Left renal cortex interstitium (tissue), 4 donors: ENCODE measurements around the gene ZFHX2. TPM values are rescaled to one million over a fixed set of nuclear protein-coding genes. Genes with fewer than 3 reads are reported as not detected.
"Not testable (repeated sequence)": the region's sequence is repeated elsewhere in the genome, so short reads cannot be mapped to it uniquely, and the experiment has no call there.

Experiments used
- DNase-seq, 4 donors: peaks; one replicate each; pipeline ENCODE4 v3.0.0-alpha.2; 2013; ENCODE audit warnings: low read depth in 4 of 4, low spot score in 2 of 4, missing footprints in 1 of 4
- polyA plus RNA-seq, 4 donors: library from polyadenylated mRNA; unstranded; fragments of 120-200 nt; gene quantifications; one replicate each; pipeline ENCODE4 v1.2.1, GENCODE V29; 2013; ENCODE audit not compliant: insufficient read length in 4 of 4

Gene ZFHX2
- polyA plus RNA-seq, 4 donors: 5.3 to 12.2 (median 8.3) TPM

DNA sequence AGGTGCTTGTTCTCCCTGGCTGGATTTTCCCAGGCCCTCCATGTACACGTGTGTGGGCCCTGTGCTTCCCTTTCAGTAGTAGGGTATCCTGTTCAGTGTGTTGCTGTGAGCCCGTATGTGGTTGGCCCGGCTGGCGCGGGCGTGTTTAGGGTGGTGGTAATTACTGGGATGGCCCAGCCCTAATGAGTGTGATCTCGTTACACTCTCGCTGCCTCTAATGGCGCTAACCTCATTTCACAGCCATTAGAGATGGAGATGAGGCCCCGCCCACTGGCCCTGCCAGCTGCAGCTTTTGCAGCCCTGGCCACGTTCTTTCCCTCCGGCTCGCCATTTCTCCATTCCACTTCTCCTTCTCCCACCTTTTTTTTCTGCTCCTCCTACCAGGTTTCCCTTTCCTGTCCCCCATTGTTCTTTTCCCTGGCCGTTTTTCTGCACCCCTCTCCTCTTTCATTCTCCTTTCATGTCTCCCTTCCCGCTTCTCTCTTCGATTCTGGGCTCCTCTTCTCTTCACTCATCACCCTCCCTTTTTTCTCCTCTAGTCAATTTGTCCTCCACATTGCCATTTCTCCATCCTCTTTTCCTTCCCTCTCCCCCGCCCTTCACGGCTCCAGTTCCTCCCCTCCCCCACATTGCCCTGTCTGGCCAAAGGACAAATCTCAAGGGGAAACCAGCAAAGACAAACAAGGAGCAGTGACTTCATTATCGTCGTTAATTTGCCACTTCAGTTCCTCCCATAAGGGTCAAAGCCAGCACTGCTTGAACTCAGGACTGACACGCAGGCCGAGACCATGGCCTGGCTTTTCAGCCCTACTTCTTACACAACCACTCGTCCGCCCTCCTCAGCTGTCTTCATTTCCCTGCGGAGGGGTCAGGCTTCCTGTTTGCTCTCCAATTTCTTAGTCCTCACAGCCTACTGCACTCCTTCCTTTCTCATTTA lies 6.8 kb downstream of the ZFHX2 start:
- no peak for DNase-seq

DNA sequence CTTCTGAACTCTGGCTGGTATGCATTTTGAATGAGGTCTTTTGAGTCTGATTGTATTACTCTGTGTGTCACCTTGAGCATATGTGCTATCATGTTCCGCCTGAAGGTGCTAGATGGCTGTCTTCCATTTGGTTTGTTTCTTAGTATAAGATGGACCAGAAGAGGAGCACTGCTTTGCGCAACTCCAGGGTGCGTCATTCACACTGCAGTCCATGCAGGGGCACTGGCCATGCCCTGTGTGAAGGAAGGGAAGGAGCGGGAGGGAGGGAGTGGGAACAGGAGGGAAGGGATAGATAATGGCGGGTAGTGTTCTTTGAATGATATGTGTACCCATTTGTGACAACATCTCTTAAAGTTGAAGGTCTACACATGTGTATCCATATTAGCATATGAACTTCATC lies 8.2 kb downstream of the ZFHX2 start:
- DNase-seq: no peak

DNA sequence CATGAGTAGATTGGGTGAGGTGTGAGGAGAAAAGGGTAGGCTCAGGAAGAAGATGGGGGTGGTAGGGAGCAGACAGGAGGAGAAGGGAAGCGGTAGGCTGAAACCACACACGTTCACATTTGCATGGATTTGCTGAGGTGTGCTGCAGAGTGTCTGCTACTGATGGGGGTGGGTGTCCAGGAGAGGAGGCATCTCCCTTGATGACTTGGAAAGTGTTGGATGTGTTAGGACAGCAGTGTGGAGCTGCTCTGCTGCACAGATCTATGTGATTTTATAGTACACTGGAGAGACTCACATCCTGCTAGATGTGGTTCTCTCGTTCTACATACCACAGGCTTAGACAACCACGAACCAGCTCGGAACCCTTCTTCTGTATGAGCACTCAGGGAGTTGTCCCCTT lies 9.3 kb downstream of the ZFHX2 start:
- DNase-seq: no peak

DNA sequence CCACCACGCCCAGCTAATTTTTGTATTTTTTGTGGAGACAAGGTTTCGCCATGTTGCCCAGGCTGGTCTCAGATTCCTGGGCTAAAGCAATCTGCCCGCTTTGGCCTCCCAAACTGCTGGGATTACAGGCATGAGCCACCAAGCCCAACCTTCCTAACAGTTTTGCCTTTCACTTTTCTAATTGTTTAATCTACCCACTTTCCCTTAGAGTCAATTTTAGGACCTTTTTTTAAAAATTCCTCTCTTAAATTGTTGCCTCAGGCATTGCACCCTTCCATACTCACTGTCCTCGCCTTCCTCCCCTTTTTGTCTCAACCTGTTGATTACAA lies 11.5 kb downstream of the ZFHX2 start:
- no peak for DNase-seq

DNA sequence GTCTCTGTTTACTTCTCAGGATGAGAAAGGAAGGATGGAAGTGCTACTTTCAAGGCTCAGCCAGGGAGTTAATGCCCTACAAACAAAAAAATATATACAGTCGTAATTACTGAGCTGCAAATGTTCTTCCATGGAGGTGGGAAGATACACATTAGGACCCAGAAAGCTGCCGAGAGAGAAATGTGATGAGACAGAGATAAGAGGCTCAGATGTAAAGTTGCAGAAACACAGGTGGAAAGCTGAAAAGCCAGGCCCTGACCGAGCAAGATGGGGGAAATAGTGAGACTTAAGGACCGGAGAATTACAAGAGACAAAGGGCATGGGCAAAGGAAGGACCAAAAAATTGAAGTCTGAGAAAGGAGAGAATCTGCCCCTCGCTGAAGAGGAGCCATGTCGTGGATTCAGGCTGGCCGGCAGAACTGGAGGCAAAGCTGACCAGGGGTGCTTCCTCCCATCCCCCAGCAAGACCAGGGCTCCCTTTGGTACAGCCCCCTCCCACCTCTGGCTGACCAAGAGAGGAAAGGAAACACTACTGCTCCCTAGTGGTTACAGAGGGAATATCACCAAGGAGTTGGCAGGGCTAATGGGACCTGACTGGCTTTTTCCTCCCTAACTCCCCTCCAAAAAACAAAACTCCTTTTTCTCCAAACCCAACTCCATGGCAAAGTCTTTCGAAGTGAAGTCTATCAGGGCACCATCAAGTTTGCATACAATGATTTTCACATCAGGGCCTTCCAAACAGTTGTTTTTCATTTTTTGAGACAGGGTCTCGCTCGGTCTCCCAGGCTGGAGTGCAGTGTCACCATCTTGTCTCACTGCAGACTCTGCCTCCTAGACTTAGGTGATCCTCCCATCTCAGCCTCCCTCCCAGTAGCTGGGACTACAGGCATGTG lies 12.1 kb downstream of the ZFHX2 start:
- no peak for DNase-seq

DNA sequence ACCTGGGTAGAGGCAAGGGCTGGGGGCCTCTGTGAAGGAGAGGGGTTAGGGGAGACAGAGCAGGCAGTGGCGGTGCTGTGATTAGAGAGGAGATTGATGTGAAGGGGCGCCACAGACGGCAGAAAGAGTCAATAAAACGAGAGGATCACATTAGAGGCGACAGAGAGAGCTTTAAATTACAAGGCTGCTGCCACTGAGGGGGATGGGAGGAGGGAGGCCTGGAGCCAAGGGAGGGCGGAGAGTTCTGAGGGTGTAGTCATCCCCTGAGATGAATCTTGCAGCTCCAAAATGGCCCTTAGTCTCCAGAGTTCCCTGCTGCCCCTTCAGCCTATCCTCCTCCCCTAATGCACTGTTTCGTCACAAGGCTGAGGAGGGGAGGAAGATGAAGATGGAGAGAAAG lies 12.8 kb downstream of the ZFHX2 start:
- no peak for DNase-seq

DNA sequence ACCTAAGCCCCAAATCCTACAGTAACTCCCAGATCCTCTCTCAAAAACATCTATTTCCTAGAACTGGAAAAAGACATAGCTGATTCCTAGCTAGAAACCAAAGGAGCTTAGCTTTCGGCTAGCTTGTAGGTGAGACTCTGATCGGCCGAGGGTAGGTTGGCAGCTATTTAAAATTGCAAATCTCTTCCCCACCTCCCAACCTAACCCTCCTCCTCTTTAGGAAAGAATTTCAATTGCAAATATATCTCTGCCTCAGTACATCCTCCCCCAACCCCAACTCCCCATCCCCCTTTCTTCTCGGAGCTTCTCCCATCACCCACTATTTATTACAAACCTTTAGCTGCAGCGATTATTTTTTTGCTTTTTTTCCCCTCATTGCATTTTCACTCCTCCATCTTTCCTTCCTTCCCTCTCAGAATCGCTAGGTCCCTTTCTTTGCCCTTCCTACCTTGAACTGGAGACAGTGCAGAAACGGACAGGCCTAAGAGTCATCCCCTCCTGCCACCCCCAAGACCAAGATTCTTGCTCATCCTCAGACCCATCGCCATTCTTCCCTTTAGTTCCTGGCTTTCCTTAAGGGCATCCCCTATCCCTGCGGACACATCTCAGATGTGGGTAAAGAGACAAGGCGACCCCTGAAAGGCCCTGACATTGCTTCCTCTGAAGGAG lies 13.4 kb downstream of the ZFHX2 start:
- no peak for DNase-seq

DNA sequence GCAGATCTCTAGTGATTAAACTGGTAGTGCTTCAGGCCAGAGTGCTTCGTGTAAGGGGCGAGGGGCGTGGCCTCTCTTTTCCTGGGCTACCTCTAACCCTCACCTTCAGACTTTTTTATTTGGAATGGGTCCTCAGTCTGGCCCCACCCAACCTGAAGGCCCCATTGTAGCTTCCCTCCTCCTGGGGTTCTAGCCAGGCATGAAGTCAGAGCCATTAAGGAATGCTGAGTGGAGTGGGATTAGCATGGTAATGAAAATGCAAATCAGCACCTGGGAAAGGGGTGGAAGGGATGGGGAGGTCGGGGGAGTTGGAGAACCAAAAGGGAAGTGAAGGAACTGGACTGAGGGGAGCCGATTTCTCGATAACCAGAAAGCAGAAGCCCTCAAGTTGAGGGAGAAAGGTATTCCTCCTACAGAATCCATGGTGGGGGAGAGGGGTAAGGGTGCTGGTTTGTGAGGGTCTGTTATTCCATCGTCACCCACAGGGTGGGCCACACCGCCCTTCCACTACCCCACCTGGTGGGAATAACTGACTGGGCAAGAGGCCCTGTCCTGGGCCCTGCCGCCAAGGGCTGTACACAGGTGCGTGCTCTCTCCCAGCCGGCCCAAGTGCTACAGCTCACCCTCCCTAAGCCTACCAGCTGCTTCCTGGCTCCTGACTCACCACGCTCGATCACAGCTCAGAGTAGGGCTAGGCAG lies 14.1 kb downstream of the ZFHX2 start:
- DNase-seq: no peak

DNA sequence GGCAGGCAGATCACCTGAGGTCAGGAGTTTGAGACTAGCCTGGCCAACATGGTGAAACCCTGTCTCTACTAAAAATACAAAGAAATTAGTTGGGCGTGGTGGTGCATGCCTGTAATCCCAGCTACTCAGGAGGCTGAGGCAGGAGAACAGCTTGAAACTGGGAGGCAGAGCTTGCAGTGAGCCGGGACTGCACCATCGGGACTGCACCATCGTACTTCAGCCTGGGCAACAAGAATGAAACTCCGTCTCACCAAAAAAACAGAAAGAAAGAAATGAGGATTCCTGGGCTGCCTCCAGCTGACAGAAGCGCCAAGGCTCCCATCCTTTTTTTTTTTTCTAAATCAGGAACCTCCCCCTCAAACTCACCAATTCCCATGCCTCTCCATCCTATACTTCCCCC lies 14.7 kb downstream of the ZFHX2 start:
- not testable (repeated sequence) for DNase-seq

DNA sequence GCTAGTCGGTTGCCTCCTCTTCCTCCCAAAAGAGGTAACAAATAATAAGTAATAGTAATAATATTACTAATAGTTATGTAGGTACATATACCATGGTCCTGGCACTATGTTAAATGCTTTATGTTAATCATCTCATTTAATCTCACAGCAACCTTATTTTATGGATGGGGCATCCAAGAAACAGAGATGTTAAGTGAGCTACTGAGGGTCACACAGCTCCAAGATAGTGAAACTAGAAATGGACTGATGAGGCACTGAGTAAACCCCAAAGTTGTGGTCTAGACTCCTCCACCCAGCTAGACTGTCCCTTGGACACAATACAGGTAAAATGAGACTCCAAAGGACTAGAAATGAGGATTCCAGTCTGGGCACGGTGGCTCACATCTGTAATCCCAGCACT lies 15.1 kb downstream of the ZFHX2 start:
- no peak for DNase-seq

DNA sequence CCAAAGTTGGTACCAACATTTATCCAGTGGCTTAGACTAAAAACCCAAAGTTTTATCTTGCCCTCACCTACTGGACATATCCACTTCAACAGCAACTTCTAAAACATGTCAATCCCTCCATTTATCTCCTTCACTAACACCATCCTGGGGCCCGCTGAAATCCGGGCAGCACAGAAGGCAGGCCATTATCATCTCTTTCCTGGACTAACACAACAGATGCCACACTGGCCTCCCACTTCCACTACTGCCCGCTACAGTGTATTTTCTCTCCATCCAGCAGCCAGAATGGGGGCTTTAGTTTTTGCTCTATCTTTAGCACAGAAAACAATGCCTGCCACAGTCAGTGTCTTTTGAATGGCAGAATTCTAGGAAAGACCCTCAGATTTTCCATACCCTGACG lies 15.6 kb downstream of the ZFHX2 start:
- DNase-seq: no peak

DNA sequence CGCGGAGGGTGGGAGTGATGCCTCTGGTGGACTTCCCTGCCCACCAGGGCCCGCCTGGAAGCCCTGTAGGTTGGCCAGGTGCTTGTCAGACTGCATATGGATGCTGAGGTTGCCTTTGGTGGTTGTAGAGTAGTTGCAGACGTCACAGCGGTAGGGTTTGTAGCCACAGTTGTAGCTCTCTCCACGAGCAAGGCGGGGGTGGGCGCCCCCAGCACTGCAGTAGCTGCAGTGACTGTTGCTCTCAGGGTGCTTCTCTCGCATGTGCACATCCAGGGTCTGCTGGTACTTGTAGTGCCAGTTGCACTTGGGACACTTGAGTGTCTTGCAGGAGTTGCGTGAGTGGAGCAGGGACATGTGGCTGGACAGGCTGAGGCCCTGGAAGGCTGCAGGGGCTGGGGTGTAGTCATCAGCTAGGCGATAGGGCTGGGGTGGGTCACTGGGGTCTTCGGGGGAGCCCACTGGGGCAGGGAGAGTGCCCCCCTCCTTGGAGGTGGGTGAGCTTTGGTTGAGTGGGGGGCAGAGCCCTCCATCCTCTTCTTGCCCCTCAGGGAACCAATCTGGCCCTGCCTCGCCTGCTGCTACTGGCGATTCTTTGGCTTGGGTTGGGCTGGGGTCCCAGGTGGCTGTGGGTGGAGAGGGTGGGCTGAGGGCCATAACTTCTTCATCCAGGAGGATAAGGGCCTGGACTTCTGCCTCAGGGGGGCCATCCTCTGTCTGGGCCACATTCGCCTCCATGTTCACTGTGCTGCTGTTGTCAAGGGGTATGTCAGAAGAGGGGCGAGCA lies 17.7 kb downstream of the ZFHX2 start:
- DNase-seq: no peak

DNA sequence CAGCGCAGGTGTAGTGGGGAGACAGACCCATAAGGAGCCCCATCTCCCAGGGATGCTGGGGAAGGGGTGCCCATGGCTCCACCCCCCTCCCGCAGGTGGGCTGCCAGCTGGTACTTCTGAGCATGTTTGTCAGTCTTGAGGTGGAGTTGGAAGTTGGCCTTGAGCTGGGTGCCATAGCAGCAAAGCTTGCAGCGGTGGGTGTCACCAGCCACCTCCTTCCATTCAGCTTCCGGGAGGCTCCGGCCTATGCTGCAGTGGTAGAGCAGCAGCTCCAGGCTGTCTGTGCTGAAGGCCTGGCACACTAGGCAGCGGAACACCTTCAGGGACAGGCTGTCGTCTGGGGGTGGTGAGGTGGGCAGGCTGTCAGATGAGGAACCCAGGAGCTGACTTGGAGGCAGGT lies 18.9 kb downstream of the ZFHX2 start:
- DNase-seq: no peak

DNA sequence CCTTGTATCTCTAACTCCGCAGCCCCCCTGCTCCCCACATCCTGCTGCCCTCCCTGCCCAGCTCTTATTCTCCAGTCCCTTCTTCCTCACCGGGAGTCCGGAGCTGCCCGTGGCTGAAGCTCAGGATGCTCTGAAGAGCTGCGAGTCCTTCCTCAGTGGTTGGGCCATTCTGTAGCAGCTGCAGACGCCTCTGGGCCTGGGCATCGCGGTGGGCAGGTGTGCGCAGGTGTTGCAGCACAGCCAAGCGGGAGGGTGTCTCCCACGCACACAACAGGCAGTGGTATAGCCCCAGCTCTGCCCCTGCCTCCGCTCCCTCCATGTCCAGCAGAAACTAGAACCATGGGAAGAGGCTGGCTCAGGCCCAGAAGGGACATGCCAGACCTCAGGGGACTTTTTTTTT lies 20.2 kb downstream of the ZFHX2 start:
- DNase-seq: no peak

DNA sequence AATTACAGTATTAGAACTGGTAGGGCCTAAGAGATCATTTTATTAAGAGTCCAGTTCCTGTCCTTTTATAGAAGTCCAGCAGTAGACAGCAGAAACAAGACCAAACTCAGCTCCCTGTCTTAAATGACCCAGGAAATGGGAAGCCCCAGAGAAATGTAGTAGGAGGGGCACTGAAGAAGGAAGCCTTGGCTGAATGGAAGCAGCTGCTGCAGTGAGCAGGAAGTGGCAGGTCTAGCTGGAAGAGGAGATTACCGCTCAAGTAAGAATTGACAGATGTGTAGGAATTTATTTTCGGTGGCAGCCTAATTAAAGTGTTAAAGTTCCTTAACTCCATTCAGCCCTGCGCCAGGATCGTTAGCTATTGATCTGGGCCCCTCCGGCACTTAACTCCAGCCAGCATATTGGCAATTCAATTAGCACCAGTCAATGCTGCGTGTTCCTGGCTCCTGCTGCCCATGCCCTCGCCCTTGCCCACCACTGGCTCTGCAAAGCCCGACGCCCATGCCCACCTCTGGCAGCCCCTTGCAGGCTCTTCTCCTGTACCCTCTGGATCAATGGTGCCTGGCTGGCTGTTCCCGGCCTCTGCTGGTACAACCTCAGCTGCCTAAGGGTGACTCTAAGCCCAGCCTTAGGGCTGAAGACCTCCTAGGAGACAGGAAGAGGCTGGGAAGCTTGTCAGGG lies 21.1 kb downstream of the ZFHX2 start:
- DNase-seq: no peak

DNA sequence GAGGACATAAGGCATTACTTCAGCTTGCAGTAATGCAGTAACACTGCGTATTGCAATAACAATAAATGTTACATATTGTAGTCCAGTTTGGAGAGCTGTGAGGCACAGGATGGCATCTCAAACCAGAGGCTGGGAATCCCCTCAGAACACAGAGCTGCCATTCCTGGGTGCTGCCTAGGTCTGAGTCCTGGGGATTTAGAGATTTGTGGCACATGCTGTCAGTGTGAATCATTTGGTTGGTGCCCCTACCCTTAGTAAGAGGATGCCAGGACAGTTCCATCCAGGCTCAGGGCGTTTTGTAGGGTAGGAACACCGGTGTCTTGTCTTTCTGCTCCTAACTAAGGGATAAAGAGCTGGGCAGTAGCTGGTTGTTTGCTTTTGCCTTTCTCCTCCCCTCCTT lies 22.5 kb downstream of the ZFHX2 start:
- DNase-seq: no peak

DNA sequence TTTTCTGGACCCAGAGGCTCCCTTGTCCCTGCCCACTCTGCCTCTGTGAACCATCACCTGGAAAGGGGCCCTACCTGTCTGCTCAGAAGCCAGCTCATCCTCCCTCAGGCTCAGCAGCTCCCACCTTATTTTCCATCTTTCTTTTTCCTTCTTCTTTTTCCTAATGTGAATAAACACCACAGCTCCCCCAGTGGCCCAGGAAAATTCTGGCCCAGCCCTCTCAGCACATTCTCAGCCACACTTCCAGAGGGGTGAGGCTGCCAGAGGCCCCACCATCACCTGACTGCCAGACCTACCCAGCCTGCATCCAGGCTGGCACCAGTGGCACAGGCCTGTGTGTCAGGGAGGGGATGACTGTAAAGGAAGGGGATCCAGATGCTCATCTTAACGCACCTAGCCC lies 23.0 kb downstream of the ZFHX2 start:
- DNase-seq: no peak

DNA sequence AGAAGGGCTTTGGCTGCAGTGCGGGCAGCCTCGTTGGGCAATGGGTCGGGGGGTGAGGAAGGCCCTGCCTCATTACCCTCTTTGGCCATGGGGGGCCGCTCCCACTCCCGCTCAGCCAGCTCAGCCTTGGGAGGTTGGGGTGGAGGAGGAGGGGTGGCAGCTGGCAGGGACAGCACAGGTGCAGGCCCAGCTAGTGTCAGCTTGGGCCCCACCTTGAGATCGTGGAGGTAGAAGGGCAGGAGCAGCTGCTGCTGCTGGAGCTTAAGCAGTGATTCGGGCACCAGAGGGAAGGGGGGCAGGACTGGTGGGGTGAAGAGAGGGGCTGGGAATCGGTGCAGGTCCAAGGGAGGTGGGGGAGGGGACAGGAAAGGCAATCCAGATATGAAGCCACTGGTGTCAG lies 26.0 kb downstream of the ZFHX2 start:
- DNase-seq: no peak

DNA sequence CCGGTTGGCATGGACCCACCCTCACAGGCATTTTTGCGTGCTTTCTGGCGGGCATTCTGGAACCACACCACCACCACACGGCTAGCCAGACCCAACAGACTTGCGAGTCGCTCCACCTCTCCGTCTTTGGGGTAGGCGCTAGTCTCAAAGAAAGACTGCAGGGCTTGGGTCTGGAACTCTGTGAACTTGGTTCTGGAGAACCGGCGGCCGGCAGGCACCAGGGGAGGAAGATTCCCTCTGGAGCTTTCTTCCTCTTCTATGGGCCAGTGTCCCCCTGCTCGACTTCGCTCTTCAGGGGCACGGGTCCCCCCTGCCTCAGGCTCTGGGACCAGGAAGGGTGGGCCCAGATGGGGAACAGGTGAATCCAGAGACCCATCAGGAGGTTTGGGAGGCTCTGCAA lies 26.6 kb downstream of the ZFHX2 start:
- no peak for DNase-seq
